SK-N-MC (cell line): ENCODE data around the gene MORN5.

Experiments
- DNase-seq: peaks from one replicate; pipeline ENCODE4 v3.0.0-alpha.2; 2011; ENCODE audit warnings: low read depth, low spot score
- H3K27ac ChIP-seq: fragments of 200-600 bp; sonication (generic); 2 replicates; pipeline ENCODE4 v1.5.1; 2016; ENCODE audit warnings: mixed run types
- H3K36me3 ChIP-seq: fragments of 200-600 bp; sonication (generic); 2 replicates; pipeline ENCODE4 v1.6.1; 2017; ENCODE audit warnings: antibody characterized with exemption, low read length, mixed read lengths; ENCODE audit not compliant: insufficient read depth
- H3K4me3 ChIP-seq: fragments of 200-600 bp; sonication (generic); 2 replicates; pipeline ENCODE4 v1.5.1; 2016
- H3K9ac ChIP-seq: fragments of 200-600 bp; sonication (generic); 2 replicates; pipeline ENCODE4 v1.8.0; 2017; ENCODE audit warnings: mixed run types, mixed read lengths; ENCODE audit not compliant: insufficient read length
- H3K9me3 ChIP-seq: fragments of 200-600 bp; sonication (generic); 2 replicates; pipeline ENCODE4 v1.6.1; 2017; ENCODE audit warnings: low read depth, mild to moderate bottlenecking, antibody characterized with exemption, low read length, moderate library complexity, mixed read lengths
- EZH2 ChIP-seq: fragments of 200-600 bp; sonication (generic); IDR thresholded peaks from one replicate; pipeline ENCODE4 v1.6.1; 2017; ENCODE audit warnings: antibody characterized with exemption
- FOXP2 ChIP-seq: optimal IDR thresholded peaks from 2 replicates; pipeline ENCODE3; 2011; ENCODE audit warnings: mild to moderate bottlenecking, moderate library complexity; ENCODE audit not compliant: insufficient read depth; ENCODE audit errors: extremely low read length, control extremely low read depth
- POLR2AphosphoS5 ChIP-seq: IDR thresholded peaks from 2 replicates; pipeline ENCODE4 v1.6.1; 2012; ENCODE audit warnings: mild to moderate bottlenecking, low read depth, low read length, borderline replicate concordance

MORN5 gene

DNA sequence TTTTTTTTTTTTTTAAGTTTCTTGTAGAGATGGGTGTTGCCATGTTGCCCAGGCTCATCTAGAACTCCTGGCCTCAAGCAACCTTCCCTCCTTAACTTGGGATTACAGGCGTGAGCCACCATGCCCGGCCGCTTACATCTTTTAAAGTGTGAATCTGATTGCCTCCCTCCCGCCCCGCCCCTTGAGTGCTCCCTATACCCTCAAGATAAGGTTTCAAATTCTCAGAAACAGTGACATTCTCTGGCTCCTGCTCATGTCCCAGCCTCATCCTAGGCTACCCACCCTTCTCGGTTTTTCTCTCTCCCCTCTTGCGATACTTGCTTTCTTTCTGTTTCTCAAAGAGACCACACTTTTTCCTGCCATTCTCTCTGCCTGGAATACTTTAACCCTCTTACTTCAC, 12.4 kb downstream of the MORN5 start:
- no peak overlapping the region for H3K27ac ChIP-seq
- H3K36me3 ChIP-seq: no peaks in the 10 kb centered on the region
- no peak overlapping the region for H3K9ac ChIP-seq
- DNase-seq: no peak
- H3K9me3 ChIP-seq: no peaks in the 10 kb centered on the region
- H3K4me3 ChIP-seq: no peak overlapping the region
- TF ChIP-seq EZH2 (no peak), POLR2AphosphoS5 (no peak), FOXP2 (no peak)

DNA sequence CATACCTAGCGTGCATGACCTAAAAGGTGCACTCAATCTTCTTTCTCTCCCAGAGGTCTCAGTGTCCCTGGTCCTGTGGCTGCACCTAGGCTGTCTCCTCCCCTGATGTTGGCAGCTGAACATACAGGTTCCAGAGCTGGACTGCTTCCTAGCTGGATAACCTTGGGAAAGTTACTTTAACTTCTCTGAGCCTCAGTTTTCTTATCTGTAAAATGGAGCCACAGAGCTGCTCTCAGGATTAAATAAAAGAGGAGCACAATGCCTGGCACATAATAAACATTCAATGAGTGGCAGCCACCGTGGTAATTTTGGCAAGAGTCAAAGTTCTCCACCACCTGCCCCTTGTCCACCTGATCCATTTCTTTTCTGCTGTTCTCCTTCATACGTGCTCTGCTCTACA, 14.0 kb downstream of the MORN5 start:
- H3K4me3 ChIP-seq: no peak overlapping the region
- H3K9ac ChIP-seq: no peak overlapping the region
- no peak overlapping the region for H3K27ac ChIP-seq
- no peaks in the 10 kb centered on the region for H3K9me3 ChIP-seq
- no peaks in the 10 kb centered on the region for H3K36me3 ChIP-seq
- TF ChIP-seq POLR2AphosphoS5 (no peak), FOXP2 (no peak), EZH2 (no peak)
- DNase-seq: no peak

DNA sequence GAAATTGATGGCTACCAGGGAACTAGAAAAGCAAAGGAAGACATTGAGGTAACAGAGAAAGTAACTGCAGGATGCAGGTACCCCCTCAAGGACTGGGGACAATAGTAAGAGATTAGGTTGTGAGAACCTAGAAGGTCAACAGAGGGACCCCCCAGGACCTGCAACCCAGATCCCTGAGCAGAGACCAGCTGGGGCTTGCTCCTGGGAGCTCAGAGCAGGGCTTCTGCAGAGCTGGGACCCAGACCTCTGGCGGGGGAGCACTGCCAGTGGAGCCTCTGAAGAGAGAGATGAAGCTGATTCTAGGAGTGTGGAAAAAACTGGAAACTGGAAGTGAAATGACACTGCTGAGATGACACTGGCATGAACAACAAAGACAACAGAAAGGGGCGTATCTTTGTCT, 17.2 kb downstream of the MORN5 start:
- H3K9ac ChIP-seq: no peak overlapping the region
- no peak for TF ChIP-seq FOXP2
- no peak for TF ChIP-seq POLR2AphosphoS5
- TF ChIP-seq EZH2: no peak
- H3K27ac ChIP-seq: no peak overlapping the region
- no peak overlapping the region for H3K4me3 ChIP-seq
- DNase-seq: no peak
- no peaks in the 10 kb centered on the region for H3K9me3 ChIP-seq
- no peaks in the 10 kb centered on the region for H3K36me3 ChIP-seq

DNA sequence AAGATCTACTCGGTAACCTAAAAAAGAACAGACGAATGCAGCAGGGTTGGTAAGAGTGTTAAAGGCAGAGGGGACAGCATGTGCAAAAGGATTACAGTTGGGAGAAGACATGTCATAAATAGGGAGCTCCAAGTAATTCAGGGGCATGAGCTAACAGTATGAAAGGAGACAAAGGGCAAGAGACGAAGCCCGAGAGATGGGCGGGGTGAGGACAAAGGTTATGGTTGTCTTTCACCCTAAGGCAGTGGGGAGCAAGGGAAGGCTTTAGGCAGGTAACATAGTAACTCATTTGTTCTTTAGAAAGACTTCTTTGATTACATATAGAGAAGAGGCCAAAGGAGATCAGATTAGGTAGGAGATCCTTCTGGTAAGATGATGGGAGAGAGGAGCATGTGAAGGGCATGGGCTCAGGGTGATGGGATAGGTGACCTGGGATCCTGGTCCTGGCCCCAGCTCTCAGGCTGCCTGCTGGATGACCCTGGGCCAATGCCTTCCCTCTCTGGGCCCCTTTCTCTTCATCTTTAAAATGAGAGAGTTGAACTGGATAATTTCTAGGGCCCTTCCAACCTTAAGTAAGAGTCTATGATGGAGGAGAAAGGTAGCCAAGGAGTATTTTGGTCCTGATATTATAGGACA, 19.5 kb downstream of the MORN5 start:
- no peaks in the 10 kb centered on the region for H3K9me3 ChIP-seq
- no peak for DNase-seq
- no peak overlapping the region for H3K9ac ChIP-seq
- TF ChIP-seq FOXP2: no peak
- no peak for TF ChIP-seq EZH2
- no peak for TF ChIP-seq POLR2AphosphoS5
- no peak overlapping the region for H3K27ac ChIP-seq
- H3K4me3 ChIP-seq: no peak overlapping the region
- H3K36me3 ChIP-seq: no peaks in the 10 kb centered on the region

DNA sequence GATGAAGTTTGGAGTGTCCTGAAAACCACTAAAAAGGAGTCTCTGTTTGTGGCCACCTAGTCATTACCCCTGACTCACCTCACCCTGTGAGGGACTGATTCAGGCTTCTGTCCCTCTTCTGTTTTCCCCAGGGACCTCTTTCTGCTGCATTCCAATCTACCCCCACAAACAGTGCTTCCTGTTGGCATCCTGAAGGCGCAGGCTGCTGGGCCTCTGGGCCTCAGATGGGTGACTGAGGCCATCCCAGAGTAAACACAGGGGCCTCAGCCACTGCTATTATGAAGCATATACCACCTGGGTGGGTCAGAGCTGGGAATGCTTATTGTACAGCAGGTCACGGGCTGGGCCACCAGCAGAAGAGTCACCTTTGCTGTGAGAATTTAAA, 20.0 kb downstream of the MORN5 start:
- H3K9ac ChIP-seq: no peak overlapping the region

DNA sequence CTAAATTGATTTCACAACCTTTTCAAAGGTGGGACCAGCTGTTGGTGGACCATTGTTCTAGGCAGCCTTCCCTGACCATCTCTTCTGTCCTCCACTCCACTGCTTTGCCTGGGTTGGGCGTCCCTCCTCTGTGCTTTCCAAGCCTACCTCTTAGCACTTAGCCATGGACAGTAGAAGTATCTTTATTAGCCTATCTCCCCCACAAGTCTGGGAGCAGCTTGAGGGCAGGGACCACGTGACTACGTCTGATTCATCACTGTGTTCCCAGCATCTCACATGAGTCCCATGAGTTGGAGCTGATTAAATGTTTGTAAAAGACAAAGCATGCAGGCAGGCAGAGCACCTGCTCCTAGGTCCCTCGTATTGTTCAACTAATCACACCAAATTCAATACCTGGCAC, 20.9 kb downstream of the MORN5 start:
- Histone ChIP-seq H3K27ac (no peak overlapping the region), H3K36me3 (no peaks in the 10 kb centered on the region), H3K4me3 (no peak overlapping the region), H3K9me3 (no peaks in the 10 kb centered on the region), H3K9ac (no peak overlapping the region)
- TF ChIP-seq FOXP2 (no peak), POLR2AphosphoS5 (no peak), EZH2 (no peak)
- no peak for DNase-seq

More for the DNA sequence above, 20.0 kb downstream of the MORN5 start:
- no peak for DNase-seq
- Histone ChIP-seq H3K36me3 (no peaks in the 10 kb centered on the region), H3K9me3 (no peaks in the 10 kb centered on the region), H3K4me3 (no peak overlapping the region), H3K27ac (no peak overlapping the region)
- TF ChIP-seq EZH2 (no peak), FOXP2 (no peak), POLR2AphosphoS5 (no peak)

DNA sequence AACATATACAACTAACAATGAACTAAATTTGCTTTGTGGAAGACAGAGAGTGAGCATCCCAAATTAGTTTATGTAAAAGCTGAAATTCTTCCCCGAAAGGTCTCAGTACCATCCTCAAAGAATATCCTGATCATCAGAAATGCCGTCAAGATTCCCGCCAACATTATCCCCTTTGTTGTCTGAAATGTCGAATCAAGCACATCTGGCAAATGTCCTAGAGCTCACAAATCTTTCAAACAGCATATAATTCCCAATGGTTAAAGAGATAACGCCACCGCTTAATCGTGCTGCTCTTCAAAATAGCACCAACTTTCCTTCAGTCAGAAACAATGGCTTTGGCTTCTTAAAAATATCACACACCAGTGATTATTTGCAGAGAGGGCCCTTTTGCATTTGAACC, 23.8 kb downstream of the MORN5 start:
- no peak overlapping the region for H3K27ac ChIP-seq
- TF ChIP-seq FOXP2 (no peak), EZH2 (no peak), POLR2AphosphoS5 (no peak)
- no peak overlapping the region for H3K9ac ChIP-seq
- DNase-seq: no peak
- no peak overlapping the region for H3K4me3 ChIP-seq
- H3K36me3 ChIP-seq: no peaks in the 10 kb centered on the region
- H3K9me3 ChIP-seq: no peaks in the 10 kb centered on the region

DNA sequence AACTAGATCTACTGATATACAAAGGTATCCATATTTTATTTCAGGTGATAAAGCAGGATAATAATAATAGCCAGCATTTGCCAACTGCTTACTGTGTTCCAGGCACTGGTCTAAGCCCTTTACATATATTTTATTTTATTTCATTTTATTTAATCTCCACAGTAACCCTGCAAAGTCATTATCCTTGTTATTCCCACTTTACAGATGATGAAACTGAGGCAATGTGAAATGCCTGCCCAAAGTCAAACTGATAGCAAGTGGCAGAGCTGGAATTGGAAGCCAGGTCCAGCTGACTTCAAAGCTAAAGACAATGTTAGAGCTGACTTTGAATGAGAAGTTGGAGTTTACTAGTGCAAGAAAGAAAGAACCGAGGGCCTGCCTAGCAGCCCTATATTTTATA, 24.8 kb downstream of the MORN5 start:
- H3K36me3 ChIP-seq: no peaks in the 10 kb centered on the region
- TF ChIP-seq EZH2 (no peak), FOXP2 (no peak), POLR2AphosphoS5 (no peak)

DNA sequence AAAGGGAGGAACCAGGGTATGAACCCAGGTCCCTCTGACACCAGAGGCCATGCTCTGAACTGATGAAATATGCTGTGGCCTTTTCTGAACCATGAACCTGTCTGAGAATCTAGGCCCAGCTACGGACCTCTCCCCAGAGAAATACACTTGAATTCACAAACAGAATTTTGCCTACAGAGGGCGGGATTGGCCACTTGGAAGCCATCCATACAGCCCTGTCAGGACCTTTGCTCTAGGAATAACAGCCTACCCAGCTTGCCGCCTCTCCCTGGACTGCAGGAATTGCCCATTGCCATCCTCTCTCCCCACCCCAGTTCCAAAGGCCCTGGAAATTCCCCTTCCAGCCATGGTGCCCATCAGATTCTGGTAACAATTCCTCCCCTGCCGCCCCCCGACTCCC, 26.6 kb downstream of the MORN5 start:
- Histone ChIP-seq H3K36me3 (no peaks in the 10 kb centered on the region), H3K4me3 (no peak overlapping the region), H3K9ac (no peak overlapping the region), H3K9me3 (no peaks in the 10 kb centered on the region), H3K27ac (no peak overlapping the region)
- DNase-seq: no peak
- TF ChIP-seq EZH2 (no peak), POLR2AphosphoS5 (no peak), FOXP2 (no peak)

More for the DNA sequence above, 24.8 kb downstream of the MORN5 start:
- Histone ChIP-seq H3K4me3 (no peak overlapping the region), H3K9ac (no peak overlapping the region), H3K9me3 (no peaks in the 10 kb centered on the region), H3K27ac (no peak overlapping the region)
- no peak for DNase-seq
